Muscle layer of duodenum (tissue), 2 donors: ENCODE results near the gene NEURL1.
A peak's percentile ranks its signal among the peaks of the same experiment; 100 is the strongest.

Experiments used
- H3K27ac ChIP-seq: one replicate; pipeline ENCODE4 v1.7.0; 2013; ENCODE audit warnings: mild to moderate bottlenecking, low read length
- H3K27me3 ChIP-seq: one replicate; pipeline ENCODE4 v1.7.0; 2013; ENCODE audit warnings: low read depth, mild to moderate bottlenecking, control low read depth, low read length
- H3K36me3 ChIP-seq, 2 donors: one replicate each; pipeline ENCODE4 v1.7.0; 2013; ENCODE audit warnings: low read length in 2 of 2, control low read depth in 1 of 2, mild to moderate bottlenecking in 1 of 2; ENCODE audit not compliant: insufficient read depth in 2 of 2, control insufficient read depth in 1 of 2
- H3K4me1 ChIP-seq, 2 donors: one replicate each; pipeline ENCODE4 v1.7.0; 2013; ENCODE audit warnings: low read length in 2 of 2, mild to moderate bottlenecking in 2 of 2, control low read depth in 1 of 2, moderate library complexity in 1 of 2; ENCODE audit not compliant: insufficient read depth in 2 of 2, control insufficient read depth in 1 of 2
- H3K4me3 ChIP-seq, 2 donors: one replicate each; pipeline ENCODE4 v1.7.0; 2013; ENCODE audit warnings: low read length in 2 of 2, low read depth in 1 of 2, mild to moderate bottlenecking in 1 of 2
- H3K9me3 ChIP-seq, 2 donors: one replicate each; pipeline ENCODE4 v1.7.0; 2013; ENCODE audit warnings: low read length in 2 of 2, control low read depth in 1 of 2, mild to moderate bottlenecking in 1 of 2; ENCODE audit not compliant: control insufficient read depth in 1 of 2
- donor health status: healthy.

NEURL1 gene

GRCh38 chr10:103584216-103585010 is 90.9 kb downstream of the NEURL1 start:
- Histone ChIP-seq H3K4me3 (peak overlapping the region in 1 of 2 donors; percentile 61), H3K36me3 (peaks cover 0 to 11% of the 10 kb centered on the region in 2 donors), H3K4me1 (no peaks in the 10 kb centered on the region), H3K27me3 (no peaks in the 10 kb centered on the region), H3K27ac (no peak overlapping the region), H3K9me3 (peaks cover 0 to 3% of the 10 kb centered on the region in 2 donors)

- Histone ChIP-seq H3K36me3 (peaks cover 0 to 11% of the 10 kb centered on the region in 2 donors), H3K9me3 (peaks cover 0 to 3% of the 10 kb centered on the region in 2 donors), H3K27ac (no peak overlapping the region), H3K27me3 (no peaks in the 10 kb centered on the region), H3K4me1 (no peaks in the 10 kb centered on the region), H3K4me3 (peak overlapping the region in 1 of 2 donors; percentile 61)
These were observed 91.5 kb downstream of the NEURL1 start for GRCh38 chr10:103585011-103585405.

GRCh38 chr10:103587073-103587472 is 93.6 kb downstream of the NEURL1 start:
- no peak overlapping the region for H3K4me3 ChIP-seq
- H3K9me3 ChIP-seq, result peaks cover 0 to 3% of the 10 kb centered on the region in 2 donors
- no peak overlapping the region for H3K27ac ChIP-seq
- peaks cover 0 to 11% of the 10 kb centered on the region in 2 donors for H3K36me3 ChIP-seq
- no peaks in the 10 kb centered on the region for H3K4me1 ChIP-seq
- no peaks in the 10 kb centered on the region for H3K27me3 ChIP-seq

GRCh38 chr10:103589074-103589630 is 95.6 kb downstream of the NEURL1 start:
- H3K4me3 ChIP-seq, result no peak overlapping the region
- H3K9me3 ChIP-seq, result peaks cover 0 to 3% of the 10 kb centered on the region in 2 donors
- peaks cover 0 to 11% of the 10 kb centered on the region in 2 donors for H3K36me3 ChIP-seq
- no peaks in the 10 kb centered on the region for H3K4me1 ChIP-seq
- H3K27ac ChIP-seq, result no peak overlapping the region
- H3K27me3 ChIP-seq, result no peaks in the 10 kb centered on the region

GRCh38 chr10:103590060-103590459 is 96.6 kb downstream of the NEURL1 start:
- H3K4me1 ChIP-seq, result no peaks in the 10 kb centered on the region
- H3K27me3 ChIP-seq, result no peaks in the 10 kb centered on the region
- no peak overlapping the region for H3K27ac ChIP-seq
- no peak overlapping the region for H3K4me3 ChIP-seq
- H3K36me3 ChIP-seq, result peaks cover 0 to 11% of the 10 kb centered on the region in 2 donors
- peaks cover 0 to 3% of the 10 kb centered on the region in 2 donors for H3K9me3 ChIP-seq

GRCh38 chr10:103590744-103591291 is 97.3 kb downstream of the NEURL1 start:
- H3K4me3 ChIP-seq, result no peak overlapping the region
- no peak overlapping the region for H3K27ac ChIP-seq
- H3K36me3 ChIP-seq, result peaks cover 0 to 11% of the 10 kb centered on the region in 2 donors
- H3K27me3 ChIP-seq, result no peaks in the 10 kb centered on the region
- no peaks in the 10 kb centered on the region for H3K4me1 ChIP-seq
- peaks cover 0 to 3% of the 10 kb centered on the region in 2 donors for H3K9me3 ChIP-seq

GRCh38 chr10:103592186-103593021 is 98.9 kb downstream of the NEURL1 start:
- Histone ChIP-seq H3K9me3 (peaks cover 0 to under 1% of the 10 kb centered on the region in 2 donors), H3K27ac (no peak overlapping the region), H3K27me3 (no peaks in the 10 kb centered on the region), H3K4me3 (no peak overlapping the region), H3K4me1 (peaks cover 0 to 7% of the 10 kb centered on the region in 2 donors), H3K36me3 (peaks cover 0 to 8% of the 10 kb centered on the region in 2 donors)

- Histone ChIP-seq H3K9me3 (no peaks in the 10 kb centered on the region), H3K27me3 (no peaks in the 10 kb centered on the region), H3K4me3 (no peak overlapping the region), H3K27ac (no peak overlapping the region), H3K4me1 (peaks cover 0 to 14% of the 10 kb centered on the region in 2 donors), H3K36me3 (peaks cover 0 to 4% of the 10 kb centered on the region in 2 donors)
These were observed 99.6 kb downstream of the NEURL1 start for GRCh38 chr10:103593022-103593570.

GRCh38 chr10:103595933-103596726 is 102.6 kb downstream of the NEURL1 start:
- H3K27ac ChIP-seq, result no peak overlapping the region
- no peaks in the 10 kb centered on the region for H3K9me3 ChIP-seq
- H3K4me1 ChIP-seq, result peaks cover 0 to 32% of the 10 kb centered on the region in 2 donors
- no peak overlapping the region for H3K4me3 ChIP-seq
- no peaks in the 10 kb centered on the region for H3K36me3 ChIP-seq
- no peaks in the 10 kb centered on the region for H3K27me3 ChIP-seq

- peaks cover 0 to 3% of the 10 kb centered on the region in 2 donors for H3K36me3 ChIP-seq
- H3K4me3 ChIP-seq, result no peak overlapping the region
- H3K27me3 ChIP-seq, result no peaks in the 10 kb centered on the region
- no peak overlapping the region for H3K27ac ChIP-seq
- H3K9me3 ChIP-seq, result no peaks in the 10 kb centered on the region
- peaks cover 0 to 32% of the 10 kb centered on the region in 2 donors for H3K4me1 ChIP-seq
These were observed 103.5 kb downstream of the NEURL1 start for GRCh38 chr10:103597003-103597402.
